CD4-positive, alpha-beta T cell treated with Interleukin-17A for 1 hour (primary cell): ENCODE measurements around the gene MAP3K13.
"Not testable (repeated sequence)": the region's sequence is repeated elsewhere in the genome, so short reads cannot be mapped to it uniquely, and the experiment has no call there.

ENCODE experiments used
- DNase-seq: peaks from one replicate; pipeline ENCODE4 v3.0.0-alpha.2; 2020

Gene MAP3K13

DNA sequence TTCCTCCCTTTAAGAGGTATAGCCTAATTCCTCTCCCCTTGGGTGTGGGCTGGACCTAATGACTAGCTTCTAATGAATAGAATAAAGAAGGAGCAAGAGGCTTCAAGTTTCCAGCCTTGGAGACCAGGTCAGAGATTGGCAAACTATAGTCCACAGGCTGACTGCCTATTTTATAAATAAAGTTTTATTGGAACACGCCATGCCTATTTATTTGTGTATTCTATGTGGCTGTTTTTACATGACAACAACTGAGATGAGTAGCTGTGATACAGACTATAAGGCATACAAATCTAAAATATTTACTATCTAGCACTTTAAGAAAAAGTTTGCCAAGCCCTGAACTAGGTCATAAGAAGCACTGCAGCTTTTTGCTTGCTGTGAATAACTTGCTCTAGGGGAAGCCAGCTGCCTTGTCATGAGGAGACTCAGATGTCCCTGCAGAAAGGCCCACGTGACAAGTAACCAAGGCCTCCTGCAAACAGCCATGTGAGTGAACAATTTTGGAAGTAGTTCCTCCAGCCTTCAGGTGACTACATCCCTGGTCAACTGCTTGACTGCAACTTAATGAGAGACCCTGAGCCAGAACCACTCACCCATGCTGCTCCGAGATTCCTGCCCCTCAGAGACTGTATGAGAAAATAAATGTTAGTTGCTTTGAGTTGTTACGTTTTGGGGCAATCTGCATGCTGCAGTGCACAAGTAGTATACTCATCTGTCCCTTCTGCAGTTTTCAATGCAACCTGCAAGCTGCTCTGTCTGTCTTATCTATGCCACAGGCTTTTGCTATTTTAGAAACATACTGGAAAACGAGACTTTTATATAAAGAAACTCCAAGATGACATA lies 21.1 kb upstream of the MAP3K13 start:
- DNase-seq = no peak

DNA sequence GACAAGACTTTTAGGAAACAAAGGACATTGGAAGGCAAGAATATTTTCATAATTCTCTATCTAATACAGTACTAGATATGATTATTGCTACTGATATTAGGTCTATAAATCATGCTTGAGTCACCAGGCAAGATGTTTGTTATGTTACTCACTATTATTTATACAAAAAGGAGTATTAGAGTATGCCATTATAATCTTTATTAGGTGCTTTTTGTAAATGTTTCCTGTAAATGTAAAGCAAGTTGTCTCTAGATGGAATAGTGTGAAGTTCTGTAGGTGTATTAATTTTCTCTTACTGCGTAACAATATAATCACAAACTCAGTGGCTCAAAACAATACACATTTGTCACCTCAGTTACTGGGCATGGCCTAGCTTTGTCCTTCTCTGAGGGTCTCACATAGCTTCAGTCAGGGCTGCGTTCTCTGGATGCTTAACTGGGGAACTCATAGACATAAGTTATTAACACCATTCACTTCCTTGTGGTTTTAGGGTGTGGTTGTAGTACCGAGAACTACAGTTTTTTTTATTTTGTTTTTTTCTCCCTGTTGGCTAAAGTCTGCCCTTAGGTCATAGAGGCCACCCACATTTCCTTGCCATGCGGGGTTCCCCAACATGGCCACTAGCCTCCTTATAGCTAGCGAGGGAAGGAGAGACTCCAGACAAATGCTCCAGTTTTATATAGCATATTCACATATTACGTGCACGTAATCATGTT lies 20.3 kb upstream of the MAP3K13 start:
- no peak for DNase-seq

DNA sequence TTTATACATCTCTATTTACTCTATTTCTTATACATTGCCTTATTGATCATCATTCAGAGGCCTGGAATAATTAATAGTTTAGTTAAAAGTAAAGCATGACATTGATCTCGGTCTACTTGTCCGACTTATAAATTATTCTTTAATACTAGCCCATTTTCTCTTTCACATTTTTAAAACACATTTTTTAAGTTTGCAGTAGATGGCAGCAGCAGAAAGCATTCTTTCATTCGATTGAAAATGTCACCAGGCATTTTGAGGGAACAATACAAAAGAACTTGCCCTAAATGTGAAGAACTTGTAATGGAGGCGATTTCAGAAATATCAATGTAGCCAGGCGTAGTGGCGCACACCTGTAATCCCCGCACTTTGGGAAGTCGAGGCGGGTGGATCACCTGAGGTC lies 15.5 kb upstream of the MAP3K13 start:
- DNase-seq = no peak

DNA sequence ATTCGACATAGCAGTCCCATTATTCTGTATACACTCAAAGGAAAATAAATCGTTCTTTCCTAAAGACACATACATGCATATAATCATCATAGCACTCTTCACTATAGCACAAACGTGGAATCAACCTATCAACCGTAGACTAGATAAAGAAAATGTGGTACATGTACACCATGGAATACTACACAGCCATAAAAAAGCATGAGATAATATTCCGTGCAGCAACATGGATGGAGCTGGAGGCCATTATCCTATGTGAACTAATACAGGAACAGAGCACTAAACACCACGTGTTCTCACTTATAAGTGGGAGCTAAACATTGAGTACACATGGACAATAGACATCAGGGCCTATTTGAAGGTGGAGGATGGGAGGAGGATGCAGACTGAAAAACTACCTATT lies 12.1 kb upstream of the MAP3K13 start:
- DNase-seq = no peak

DNA sequence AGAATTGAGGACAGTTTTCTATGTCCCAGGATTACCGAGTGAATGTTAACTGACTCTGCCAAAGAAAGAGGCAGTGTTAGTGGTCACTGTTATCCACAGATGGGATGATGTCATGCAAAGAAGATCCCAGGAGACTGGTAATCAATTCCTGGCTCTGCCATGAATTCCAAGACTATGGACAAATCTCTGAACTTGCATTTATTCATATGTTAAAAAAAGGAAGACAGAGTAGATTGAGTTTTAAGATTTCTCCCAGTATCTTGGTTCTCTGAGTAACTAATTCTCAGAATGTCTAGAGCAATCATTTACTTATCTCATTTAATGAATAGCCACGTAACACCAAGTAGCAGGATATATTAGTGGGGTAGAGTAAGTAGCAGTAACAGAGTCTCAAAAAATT lies 11.5 kb upstream of the MAP3K13 start:
- DNase-seq = no peak

GRCh38 chr3:185353225-185353624 lies 9.7 kb upstream of the MAP3K13 start:
- no peak for DNase-seq

DNA sequence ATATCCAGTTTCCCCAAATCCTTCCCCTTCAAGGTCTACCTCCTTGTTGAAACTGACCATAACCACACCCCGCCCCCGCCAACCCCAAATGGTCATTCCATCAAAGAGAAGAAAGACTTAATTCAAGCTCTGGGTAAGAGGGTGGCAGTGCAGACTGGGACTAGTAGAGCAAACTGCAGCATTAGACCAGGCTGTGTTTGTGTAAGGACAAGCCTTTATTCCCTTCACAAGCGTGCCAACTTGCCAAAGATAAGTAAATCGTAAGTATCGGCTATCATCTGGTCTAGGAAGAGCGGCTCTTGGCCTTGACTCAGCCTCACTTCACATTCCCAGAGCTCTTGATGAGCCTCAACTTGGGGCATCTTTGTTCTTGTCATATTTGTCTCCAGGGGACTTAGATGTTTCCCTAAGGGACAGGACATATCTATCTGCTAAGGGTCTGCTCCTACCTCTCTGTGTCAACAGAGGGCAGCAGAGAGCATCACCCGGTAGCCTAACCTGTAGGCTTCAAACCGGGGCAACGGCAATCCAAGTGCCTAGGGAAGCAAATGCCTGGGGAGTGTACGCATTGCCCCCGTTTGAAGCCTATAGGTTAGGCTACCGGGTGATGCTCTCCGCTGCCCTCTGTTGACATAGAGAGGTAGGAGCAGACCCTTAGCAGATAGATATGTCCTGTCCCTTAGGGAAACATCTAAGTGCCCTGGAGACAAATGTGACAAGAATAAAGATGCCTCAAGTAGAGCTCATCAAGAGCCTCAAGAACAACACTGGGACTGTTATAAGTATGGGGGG lies 8.9 kb upstream of the MAP3K13 start:
- peak; percentile 65 for DNase-seq

DNA sequence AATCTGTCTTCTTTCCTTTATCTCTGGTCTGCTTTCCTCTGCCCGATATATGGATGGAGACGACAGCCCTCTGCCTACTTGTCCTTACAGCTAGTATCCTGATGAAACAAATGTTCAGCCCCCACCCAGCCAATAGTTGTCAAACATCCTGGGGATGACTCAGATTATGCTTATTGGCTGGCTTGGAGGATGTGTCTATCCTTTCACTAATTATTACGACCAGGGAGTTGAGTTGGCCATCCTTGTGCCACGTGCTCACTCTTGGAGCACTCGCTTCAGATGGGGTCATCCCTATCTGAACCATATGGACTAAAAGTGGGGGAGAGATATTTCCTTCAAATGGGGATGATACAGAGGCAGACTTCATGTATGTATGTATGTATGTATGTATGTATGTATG lies 6.4 kb upstream of the MAP3K13 start:
- DNase-seq = no peak

GRCh38 chr3:185361920-185362319 lies 1.0 kb upstream of the MAP3K13 start:
- DNase-seq = no peak

DNA sequence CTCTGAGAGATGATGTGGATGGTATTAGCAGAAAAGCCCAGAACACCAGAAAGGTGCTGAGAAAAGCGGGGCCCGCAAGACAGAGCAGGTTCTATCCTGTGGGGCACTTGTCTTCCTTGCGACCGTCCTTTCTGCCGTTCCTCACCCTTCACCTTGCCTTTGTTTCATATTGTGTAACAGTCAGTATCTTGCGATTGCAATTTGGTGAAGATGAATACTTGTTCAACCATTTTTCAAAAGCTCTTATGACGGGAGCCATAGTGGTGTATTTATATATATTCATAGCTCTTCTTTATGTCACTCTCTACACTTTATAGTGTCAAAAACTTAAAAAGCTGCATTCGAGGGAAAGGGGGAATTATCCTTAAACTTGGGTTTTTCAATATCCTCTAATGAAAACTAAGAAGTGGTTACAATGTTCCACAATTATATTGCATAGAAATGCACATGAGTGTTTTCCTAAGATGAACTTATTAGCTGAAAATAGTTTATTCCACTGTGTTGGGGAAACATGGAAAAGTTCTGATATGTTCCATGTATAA lies 797 bp downstream of the MAP3K13 start:
- no peak for DNase-seq

- no peak for DNase-seq
These were observed 2.5 kb downstream of the MAP3K13 start for GRCh38 chr3:185365291-185366073.

DNA sequence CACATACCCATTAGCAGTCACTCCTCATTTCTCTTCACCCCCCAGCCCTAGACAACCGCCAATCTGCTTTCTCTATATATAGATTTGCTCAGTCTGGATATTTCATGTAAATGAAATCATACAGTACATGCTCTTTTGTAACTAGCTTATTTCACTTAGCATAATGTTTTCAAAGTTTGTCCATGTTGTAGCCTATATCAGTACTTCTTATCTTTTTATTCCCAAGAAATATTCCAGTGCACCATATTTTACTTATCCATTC lies 3.1 kb downstream of the MAP3K13 start:
- no peak for DNase-seq

- DNase-seq = no peak
These were observed 4.0 kb downstream of the MAP3K13 start for GRCh38 chr3:185366913-185367312.

GRCh38 chr3:185370349-185370748 lies 7.4 kb downstream of the MAP3K13 start:
- DNase-seq = not testable (repeated sequence)

DNA sequence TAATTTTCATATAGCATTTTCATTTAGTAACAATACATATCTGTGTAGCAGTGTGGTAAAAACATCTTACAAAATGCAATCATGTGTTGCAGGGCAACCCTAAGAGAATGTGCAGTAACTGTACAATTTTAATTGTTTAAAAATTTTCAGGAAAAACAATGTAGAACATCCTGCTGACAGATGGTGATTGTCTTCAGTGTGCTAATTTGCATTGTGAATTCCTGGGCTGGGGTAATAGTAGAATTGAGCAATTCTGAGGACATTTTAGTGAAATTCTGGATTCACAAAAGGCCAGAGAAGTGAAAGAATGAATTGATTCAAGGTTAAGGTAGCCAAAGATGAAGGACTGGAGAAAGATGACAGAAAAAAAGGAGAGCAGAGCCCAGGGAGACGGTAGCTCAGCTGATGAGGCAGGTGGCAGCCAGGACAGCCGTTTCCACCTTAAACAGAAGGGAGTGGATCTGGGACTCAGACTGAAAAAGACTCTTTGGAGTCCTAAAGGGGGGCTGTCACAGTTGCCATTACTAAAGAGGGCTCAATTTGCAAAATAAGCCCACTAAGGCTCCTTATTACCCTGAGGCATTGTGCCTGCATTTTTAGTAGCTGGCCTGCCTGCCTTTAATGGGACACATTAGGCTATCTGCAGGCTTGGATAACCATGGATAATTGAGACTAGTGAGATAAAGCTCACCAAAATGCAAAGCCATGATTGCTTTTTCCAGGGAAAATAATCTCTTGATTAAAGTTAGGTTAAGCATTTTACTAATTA lies 8.6 kb downstream of the MAP3K13 start:
- no peak for DNase-seq

- no peak for DNase-seq
These were observed 18.6 kb downstream of the MAP3K13 start for GRCh38 chr3:185381320-185382058.

DNA sequence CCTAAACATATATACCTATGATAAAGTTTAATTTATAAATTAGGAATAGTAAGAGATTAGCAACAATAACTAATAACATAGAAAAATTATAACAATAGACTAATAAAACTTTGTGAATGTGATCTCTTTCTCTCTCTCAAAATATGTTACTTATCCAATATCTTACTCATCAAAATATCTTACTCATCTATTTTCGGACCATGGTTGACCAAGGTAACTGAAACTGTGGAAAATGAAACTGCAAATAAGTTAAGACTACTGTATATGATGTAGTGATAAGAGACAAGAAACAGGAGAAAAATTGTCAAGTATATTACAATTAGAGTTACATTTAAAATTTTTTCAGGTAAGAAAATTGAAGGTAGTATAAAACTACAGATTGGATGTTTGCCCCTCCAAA lies 19.2 kb downstream of the MAP3K13 start:
- DNase-seq = no peak

GRCh38 chr3:185386515-185386914 lies 23.6 kb downstream of the MAP3K13 start:
- DNase-seq = not testable (repeated sequence)

DNA sequence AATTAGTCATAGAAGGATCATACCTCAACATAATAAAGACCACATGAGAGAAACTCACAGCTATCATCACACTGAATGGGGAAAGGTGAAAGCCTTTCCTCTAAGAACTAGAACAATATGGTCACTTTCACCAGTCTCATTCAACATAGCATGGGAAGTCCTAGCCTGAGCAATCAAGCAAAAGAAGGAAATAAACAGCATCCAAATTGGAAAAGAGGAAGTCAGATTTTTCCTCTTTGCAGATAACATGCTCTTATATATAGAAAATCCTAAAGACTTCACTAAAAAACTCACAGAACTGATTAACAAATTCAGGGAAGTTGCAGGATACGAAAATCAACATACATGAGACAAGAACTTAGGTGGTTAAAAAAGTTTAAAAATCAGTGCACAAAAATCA lies 24.7 kb downstream of the MAP3K13 start:
- no peak for DNase-seq

DNA sequence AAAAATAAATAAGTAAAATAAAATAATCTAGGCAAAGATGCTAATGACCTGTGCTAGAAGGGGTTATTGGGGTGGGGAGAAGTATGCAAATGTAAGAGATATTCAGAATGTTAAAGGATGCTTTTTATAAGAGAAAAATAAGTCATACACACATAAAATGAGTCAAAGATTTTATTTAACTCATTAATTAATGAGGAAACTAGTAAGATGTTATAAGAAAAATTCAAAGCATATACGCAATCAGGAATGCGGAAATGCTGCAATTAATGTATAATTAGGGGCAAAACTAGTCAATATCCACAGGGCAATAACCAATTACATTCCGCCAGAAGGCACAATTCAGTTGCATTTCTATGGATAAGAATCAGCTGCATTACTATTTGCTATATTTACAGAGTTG lies 30.1 kb downstream of the MAP3K13 start:
- no peak for DNase-seq

GRCh38 chr3:185397676-185398075 lies 34.7 kb downstream of the MAP3K13 start:
- DNase-seq = no peak
